ENCODE measurements around the gene GGA1. TPM values are rescaled to one million over a fixed set of nuclear protein-coding genes. Genes with fewer than 3 reads are reported as not detected.

The GGA1 gene
- total and polyA plus RNA-seq, 9 of the 15 experiments (the other 6 are each of a cell fraction or from before 2014, with no cell fraction given), result 1.5 to 69.5 (median 31.6) TPM

DNA sequence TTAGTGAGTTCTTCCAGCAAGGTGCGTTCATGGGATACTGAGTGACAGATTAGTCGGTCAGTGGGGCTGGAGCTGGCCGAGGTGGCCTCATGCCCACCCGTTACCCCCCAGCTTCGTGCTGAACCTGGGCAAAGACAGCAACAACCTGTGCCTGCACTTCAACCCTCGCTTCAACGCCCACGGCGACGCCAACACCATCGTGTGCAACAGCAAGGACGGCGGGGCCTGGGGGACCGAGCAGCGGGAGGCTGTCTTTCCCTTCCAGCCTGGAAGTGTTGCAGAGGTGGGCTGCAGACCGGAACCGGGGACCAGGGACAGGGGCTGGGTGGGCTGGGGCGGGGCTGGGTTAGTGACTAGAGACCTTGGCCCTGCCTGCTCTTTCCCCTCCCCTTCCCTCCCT, 69.7 kb downstream of the GGA1 start:
- H3K27me3 ChIP-seq (ENCODE audit: control insufficient read depth in 2 of 2, insufficient read depth in 2 of 2, low read length in 2 of 2), result no peaks in the 10 kb centered on the region
- H3K4me2 ChIP-seq (ENCODE audit: insufficient read depth, low read length), result no peak overlapping the region
- FAIRE-seq, result no peak
- H3K9me3 ChIP-seq (replicated peaks; ENCODE audit: control insufficient read depth, insufficient read depth, low read depth, low read length), result no peaks in the 10 kb centered on the region
- in situ Hi-C loops (cut with MboI) (no loop called here), intact Hi-C loops (cut with micrococcal nuclease) (no loop called here)
- ATAC-seq, result no peak
- no TSS peak for BruUV-seq (replicated peaks)
- CTCF ChIA-PET (ENCODE audit: low intra/inter-chr PET ratio), result no interaction called here
- H2AFZ ChIP-seq (ENCODE audit: low read depth, low read length), result no peak overlapping the region
- WGBS (ENCODE audit: insufficient coverage, low coverage, missing lambda C conversion rate), result 90% methylated on average over 15 of the region's 18 CpGs
- TF ChIP-seq RUNX1 (IDR thresholded peaks at IDR 0.05; ENCODE audit: low read depth) (no peak), CBX5 (IDR thresholded peaks at IDR 0.05; ENCODE audit: borderline replicate concordance, low read depth) (no peak), POLR2G (IDR thresholded peaks at IDR 0.05; ENCODE audit: low read depth, low read length) (0 out of 2 replicates have a peak, but pooled peaks have one; percentile 14), EP400 (IDR thresholded peaks at IDR 0.05) (no peak), SMAD1 (IDR thresholded peaks at IDR 0.05; ENCODE audit: low read depth, low read length, partially characterized antibody) (no peak), RBFOX2 (IDR thresholded peaks at IDR 0.05; ENCODE audit: low read depth, low read length) (peak; percentile 39; the same call in 1 of the 2 replicates), STAT5A (IDR thresholded peaks at IDR 0.05; ENCODE audit: borderline replicate concordance, low read length) (no peak), GATAD2B (IDR thresholded peaks at IDR 0.05; ENCODE audit: borderline replicate concordance) (no peak)
- TF ChIP-seq, protein P1, sequence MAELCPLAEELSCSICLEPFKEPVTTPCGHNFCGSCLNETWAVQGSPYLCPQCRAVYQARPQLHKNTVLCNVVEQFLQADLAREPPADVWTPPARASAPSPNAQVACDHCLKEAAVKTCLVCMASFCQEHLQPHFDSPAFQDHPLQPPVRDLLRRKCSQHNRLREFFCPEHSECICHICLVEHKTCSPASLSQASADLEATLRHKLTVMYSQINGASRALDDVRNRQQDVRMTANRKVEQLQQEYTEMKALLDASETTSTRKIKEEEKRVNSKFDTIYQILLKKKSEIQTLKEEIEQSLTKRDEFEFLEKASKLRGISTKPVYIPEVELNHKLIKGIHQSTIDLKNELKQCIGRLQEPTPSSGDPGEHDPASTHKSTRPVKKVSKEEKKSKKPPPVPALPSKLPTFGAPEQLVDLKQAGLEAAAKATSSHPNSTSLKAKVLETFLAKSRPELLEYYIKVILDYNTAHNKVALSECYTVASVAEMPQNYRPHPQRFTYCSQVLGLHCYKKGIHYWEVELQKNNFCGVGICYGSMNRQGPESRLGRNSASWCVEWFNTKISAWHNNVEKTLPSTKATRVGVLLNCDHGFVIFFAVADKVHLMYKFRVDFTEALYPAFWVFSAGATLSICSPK (IDR thresholded peaks at IDR 0.05; ENCODE audit: borderline replicate concordance), result no peak
- no peak for DNase-seq (ENCODE audit: extremely low read depth in 1 of 4, low spot score in 3 of 4)
- H3K79me2 ChIP-seq (ENCODE audit: control insufficient read depth, insufficient read depth, low read length), result peaks cover 23% of the 10 kb centered on the region
- POLR2A ChIA-PET, result no interaction called here
- no peaks in the 10 kb centered on the region for H4K20me1 ChIP-seq (replicated peaks; ENCODE audit: control insufficient read depth, insufficient read depth, low read length)
- H3K9ac ChIP-seq (ENCODE audit: insufficient read depth in 1 of 2, low read depth in 2 of 2, low read length in 2 of 2), result peak overlapping the region in 1 of 2 experiments; percentile 74; a peak in 2 of 4 replicates
- H3K27ac ChIP-seq (ENCODE audit: extremely low read depth, low read depth, low read length), result no peak overlapping the region; the same call in 2 of the 3 replicates
- H3K4me1 ChIP-seq (replicated peaks in 1 of 2; ENCODE audit: control insufficient read depth in 2 of 2, insufficient read depth in 2 of 2, low read length in 2 of 2), result peaks cover 9 to 62% of the 10 kb centered on the region in 2 experiments; a peak in 4 of 5 replicates
- H3K4me3 ChIP-seq, result no peak overlapping the region
- H3K36me3 ChIP-seq (ENCODE audit: control insufficient read depth, insufficient read depth, low read length), result peaks cover 5% of the 10 kb centered on the region; the same call in 1 of the 3 replicates
- H3K9me1 ChIP-seq (ENCODE audit: control insufficient read depth, insufficient read depth, low read length), result no peaks in the 10 kb centered on the region

All from K562 (cell line).